Spleen (tissue), 7 donors: Measurements from ENCODE around the gene KCNQ5.

ENCODE experiments used
- POLR2A ChIP-seq, 3 donors: fragments of 450-650 bp; IDR thresholded peaks; one replicate each; pipeline ENCODE4 v1.5.1; 2017; ENCODE audit warnings: antibody characterized with exemption in 3 of 3, mild to moderate bottlenecking in 1 of 3
- POLR2AphosphoS5 ChIP-seq, 3 donors: sonication (generic); formaldehyde crosslinking; IDR thresholded peaks; one replicate each; pipeline ENCODE4 v1.5.1; 2017; ENCODE audit warnings: antibody characterized with exemption in 3 of 3
- TF ChIP-seq, protein P1 (sequence below), 11 experiments: fragments of 200-600 bp in 7 of 11; fragments of 450-650 bp in 4 of 11; sonication (generic) in 4 of 11; IDR thresholded peaks in 8 of 11; conservative IDR thresholded peaks in 3 of 11; 1 replicate in 7 of 11; 2 replicates in 4 of 11; pipeline versions ENCODE4 v1.4.0 to v1.8.0; 2016 to 2021; ENCODE audit warnings: antibody characterized with exemption in 11 of 11, inconsistent platforms in 4 of 11, mild to moderate bottlenecking in 1 of 11
- donor health status: DM: no; HTN: no; CAD: no; lungs with moderate emphysema.
- donor health status: DM: no; HTN: no; CAD: no.
- donor health status: DM: no; HTN: no; CAD: no.

DNA sequence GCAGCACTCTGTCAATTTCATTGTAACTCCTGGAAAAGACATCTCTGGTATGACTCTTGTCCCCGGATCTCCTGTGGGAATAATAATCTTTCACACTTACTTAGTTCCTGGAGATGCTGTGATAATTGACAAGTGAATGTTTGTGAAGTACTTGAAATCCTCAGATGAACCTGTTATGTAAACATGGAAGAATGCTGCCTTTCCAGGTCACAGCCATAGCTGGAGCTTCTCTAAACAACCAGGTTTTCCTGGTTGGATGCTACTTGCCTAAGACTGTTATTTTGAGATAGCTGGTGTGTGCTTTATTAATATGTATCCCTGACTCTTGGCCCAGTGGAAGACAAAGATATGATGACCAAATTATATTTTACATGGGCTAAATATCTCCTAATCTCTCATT lies 228.6 kb downstream of the KCNQ5 start:
- TF ChIP-seq, protein P1, sequence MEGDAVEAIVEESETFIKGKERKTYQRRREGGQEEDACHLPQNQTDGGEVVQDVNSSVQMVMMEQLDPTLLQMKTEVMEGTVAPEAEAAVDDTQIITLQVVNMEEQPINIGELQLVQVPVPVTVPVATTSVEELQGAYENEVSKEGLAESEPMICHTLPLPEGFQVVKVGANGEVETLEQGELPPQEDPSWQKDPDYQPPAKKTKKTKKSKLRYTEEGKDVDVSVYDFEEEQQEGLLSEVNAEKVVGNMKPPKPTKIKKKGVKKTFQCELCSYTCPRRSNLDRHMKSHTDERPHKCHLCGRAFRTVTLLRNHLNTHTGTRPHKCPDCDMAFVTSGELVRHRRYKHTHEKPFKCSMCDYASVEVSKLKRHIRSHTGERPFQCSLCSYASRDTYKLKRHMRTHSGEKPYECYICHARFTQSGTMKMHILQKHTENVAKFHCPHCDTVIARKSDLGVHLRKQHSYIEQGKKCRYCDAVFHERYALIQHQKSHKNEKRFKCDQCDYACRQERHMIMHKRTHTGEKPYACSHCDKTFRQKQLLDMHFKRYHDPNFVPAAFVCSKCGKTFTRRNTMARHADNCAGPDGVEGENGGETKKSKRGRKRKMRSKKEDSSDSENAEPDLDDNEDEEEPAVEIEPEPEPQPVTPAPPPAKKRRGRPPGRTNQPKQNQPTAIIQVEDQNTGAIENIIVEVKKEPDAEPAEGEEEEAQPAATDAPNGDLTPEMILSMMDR (IDR thresholded peaks at IDR 0.05 in 8 of 11, conservative IDR thresholded peaks at IDR 0.05 in 3 of 11) = no peak
- TF ChIP-seq POLR2AphosphoS5 (IDR thresholded peaks at IDR 0.05) = no peak
- no peak for TF ChIP-seq POLR2A (IDR thresholded peaks at IDR 0.05)
